Natural killer cell (primary cell): ENCODE data around the gene PREB. TPM values are rescaled to one million over a fixed set of nuclear protein-coding genes. Genes with fewer than 3 reads are reported as not detected.
"Not testable (repeated sequence)": the region's sequence is repeated elsewhere in the genome, so short reads cannot be mapped to it uniquely, and the experiment has no call there.

Experiments
- ATAC-seq, 3 donors: fragments of 150-1000 bp in 2 of 3; fragments of 200-7000 bp in 1 of 3; cut with Tn5 transposase; 1 replicate in 1 of 3; 2 replicates in 2 of 3; pipeline ENCODE4 v1.10.0; 2021; ENCODE audit warnings: mild to moderate bottlenecking in 2 of 3, moderate library complexity in 2 of 3
- DNase-seq, 2 donors: peaks; one replicate each; pipeline versions ENCODE4 v3.0.0 to v3.0.0-alpha.2; 2013 to 2021; ENCODE audit warnings: mixed read lengths in 1 of 2
- H3K27ac ChIP-seq: one replicate; pipeline ENCODE4 v1.5.1; 2013; ENCODE audit warnings: mild to moderate bottlenecking, low read length
- H3K27me3 ChIP-seq: one replicate; pipeline ENCODE4 v1.6.1; 2013; ENCODE audit warnings: low read length; ENCODE audit not compliant: control insufficient read depth, insufficient read depth
- H3K36me3 ChIP-seq: one replicate; pipeline ENCODE4 v1.6.1; 2013; ENCODE audit warnings: low read length; ENCODE audit not compliant: control insufficient read depth, insufficient read depth
- H3K4me1 ChIP-seq: one replicate; pipeline ENCODE4 v1.6.1; 2013; ENCODE audit warnings: low read length; ENCODE audit not compliant: control insufficient read depth, insufficient read depth
- H3K4me3 ChIP-seq: one replicate; pipeline ENCODE4 v1.5.1; 2013; ENCODE audit warnings: low read length
- H3K9me3 ChIP-seq: one replicate; pipeline ENCODE4 v1.6.1; 2013; ENCODE audit warnings: low read length; ENCODE audit not compliant: control insufficient read depth, insufficient read depth
- H3K27ac Mint-ChIP-seq, 2 donors: one replicate each; pipeline ENCODE4 v1.8.0; 2022; ENCODE audit warnings: mild to moderate bottlenecking in 2 of 2, mixed read lengths in 2 of 2, moderate library complexity in 1 of 2
- H3K27me3 Mint-ChIP-seq, 2 donors: one replicate each; pipeline ENCODE4 v1.8.0; 2022; ENCODE audit warnings: low read depth in 2 of 2, mixed read lengths in 2 of 2
- H3K36me3 Mint-ChIP-seq: one replicate; pipeline ENCODE4 v1.8.0; 2022; ENCODE audit warnings: mixed read lengths
- H3K4me1 Mint-ChIP-seq, 2 donors: one replicate each; pipeline ENCODE4 v1.8.0; 2022; ENCODE audit warnings: mixed read lengths in 2 of 2
- H3K4me3 Mint-ChIP-seq: one replicate; pipeline ENCODE4 v1.8.0; 2022; ENCODE audit warnings: mild to moderate bottlenecking, moderate library complexity, mixed read lengths
- H3K9me3 Mint-ChIP-seq, 2 donors: one replicate each; pipeline ENCODE4 v1.8.0; 2022; ENCODE audit warnings: mixed read lengths in 2 of 2
- WGBS: methylation state at CpG from one replicate; pipeline ENCODE4 v1.1.7; 2013; ENCODE audit warnings: missing lambda C conversion rate; ENCODE audit not compliant: insufficient coverage; 5-methylcytosine and 5-hydroxymethylcytosine counted together
- intact Hi-C: fragments of 100-400 bp; cut with micrococcal nuclease; formaldehyde crosslinking; loops from one replicate; pipeline ENCODE4 v1.14.2; 2022
- total RNA-seq, 4 donors: library from RNA; stranded (reverse); fragments of 120-200 nt in 1 of 4; gene quantifications; one replicate each; pipeline versions ENCODE4 v1.2.3 to v1.2.4, GENCODE V29; 2013 to 2022
- TF ChIP-seq, protein P1 (sequence below): fragments of 200-600 bp; IDR thresholded peaks from one replicate; pipeline ENCODE4 v1.8.0; 2022; ENCODE audit warnings: antibody characterized with exemption

PREB gene
- total RNA-seq, 3 donors from 2014 or later (not counting 1 experiment from before 2014, with no cell fraction given): 24.6 to 41.5 (median 31.2) TPM

GRCh38 chr2:27123302-27124150 lies 10.9 kb downstream of the PREB start, which contains the start of gene ABHD1:
ABHD1 (plus strand) TSS chr2:27123815; CDS start chr2:27123949, 134 bp downstream.
- WGBS: 8% methylated on average over 47 of the region's 47 CpGs
- peak within 1 kb of the TSS; percentile 77 to 84 for H3K27ac Mint-ChIP-seq
- DNase-seq (peak; percentile 63 to 77), ATAC-seq (peak; percentile 88 to 90 (median 89))
- peaks cover 9 to 18% of the 10 kb centered on the region in 2 donors for H3K4me1 Mint-ChIP-seq
- H3K36me3 ChIP-seq: no peaks in the 10 kb centered on the region
- H3K9me3 ChIP-seq: no peaks in the 10 kb centered on the region
- H3K36me3 Mint-ChIP-seq: no peaks in the 10 kb centered on the region
- H3K9me3 Mint-ChIP-seq: no peaks in the 10 kb centered on the region
- intact Hi-C loops: loop anchor here (1.0 kb wide), 1 partner anchor 11 kb away; the partner anchor contains the start of gene PREB
- H3K27me3 ChIP-seq: peaks cover 4% of the 10 kb centered on the region
- TF ChIP-seq, protein P1, sequence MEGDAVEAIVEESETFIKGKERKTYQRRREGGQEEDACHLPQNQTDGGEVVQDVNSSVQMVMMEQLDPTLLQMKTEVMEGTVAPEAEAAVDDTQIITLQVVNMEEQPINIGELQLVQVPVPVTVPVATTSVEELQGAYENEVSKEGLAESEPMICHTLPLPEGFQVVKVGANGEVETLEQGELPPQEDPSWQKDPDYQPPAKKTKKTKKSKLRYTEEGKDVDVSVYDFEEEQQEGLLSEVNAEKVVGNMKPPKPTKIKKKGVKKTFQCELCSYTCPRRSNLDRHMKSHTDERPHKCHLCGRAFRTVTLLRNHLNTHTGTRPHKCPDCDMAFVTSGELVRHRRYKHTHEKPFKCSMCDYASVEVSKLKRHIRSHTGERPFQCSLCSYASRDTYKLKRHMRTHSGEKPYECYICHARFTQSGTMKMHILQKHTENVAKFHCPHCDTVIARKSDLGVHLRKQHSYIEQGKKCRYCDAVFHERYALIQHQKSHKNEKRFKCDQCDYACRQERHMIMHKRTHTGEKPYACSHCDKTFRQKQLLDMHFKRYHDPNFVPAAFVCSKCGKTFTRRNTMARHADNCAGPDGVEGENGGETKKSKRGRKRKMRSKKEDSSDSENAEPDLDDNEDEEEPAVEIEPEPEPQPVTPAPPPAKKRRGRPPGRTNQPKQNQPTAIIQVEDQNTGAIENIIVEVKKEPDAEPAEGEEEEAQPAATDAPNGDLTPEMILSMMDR: no peak
- H3K27ac ChIP-seq: peak within 1 kb of the TSS; percentile 68
- peaks cover 12 to 13% of the 10 kb centered on the region in 2 donors for H3K27me3 Mint-ChIP-seq
- peaks cover 19% of the 10 kb centered on the region for H3K4me1 ChIP-seq
- H3K4me3 Mint-ChIP-seq: peak within 1 kb of the TSS; percentile 90
- peak within 1 kb of the TSS; percentile 71 for H3K4me3 ChIP-seq

DNA sequence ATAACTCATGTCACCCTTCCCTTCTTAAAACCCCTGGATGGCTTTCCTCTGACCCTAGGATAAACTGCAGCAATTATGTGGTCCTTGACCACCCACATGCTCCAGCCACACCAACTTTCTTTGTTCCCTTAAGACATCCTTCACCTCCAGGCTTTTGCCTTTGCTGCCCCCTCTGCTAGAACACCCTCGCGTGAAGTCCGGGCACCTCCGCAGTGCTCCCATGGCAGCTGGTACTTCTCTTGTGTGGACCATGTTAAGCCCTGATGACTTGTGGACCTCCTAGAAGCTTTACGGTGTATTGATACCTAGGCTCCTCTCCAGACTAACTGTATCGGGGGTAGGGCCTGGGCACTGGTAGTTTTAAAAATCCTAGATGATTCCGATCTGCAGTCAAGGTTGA lies 11.6 kb downstream of the PREB start:
- intact Hi-C loops: loop anchor here (1.0 kb wide), 1 partner anchor 12 kb away; the partner anchor contains the start of gene PREB
- H3K9me3 ChIP-seq: no peaks in the 10 kb centered on the region
- ATAC-seq (no peak), DNase-seq (no peak)
- peaks cover 9% of the 10 kb centered on the region for H3K27me3 ChIP-seq
- TF ChIP-seq, protein P1: no peak
- peaks cover 13 to 16% of the 10 kb centered on the region in 2 donors for H3K27me3 Mint-ChIP-seq
- peaks cover 9 to 18% of the 10 kb centered on the region in 2 donors for H3K4me1 Mint-ChIP-seq
- peak overlapping the region; percentile 77 to 84 for H3K27ac Mint-ChIP-seq
- H3K9me3 Mint-ChIP-seq: no peaks in the 10 kb centered on the region
- WGBS: 96% methylated on average over 7 of the region's 7 CpGs
- peak overlapping the region; percentile 68 for H3K27ac ChIP-seq
- H3K4me3 ChIP-seq: peak overlapping the region; percentile 71
- H3K36me3 ChIP-seq: no peaks in the 10 kb centered on the region
- H3K36me3 Mint-ChIP-seq: no peaks in the 10 kb centered on the region
- peak overlapping the region; percentile 90 for H3K4me3 Mint-ChIP-seq
- H3K4me1 ChIP-seq: peaks cover 24% of the 10 kb centered on the region

DNA sequence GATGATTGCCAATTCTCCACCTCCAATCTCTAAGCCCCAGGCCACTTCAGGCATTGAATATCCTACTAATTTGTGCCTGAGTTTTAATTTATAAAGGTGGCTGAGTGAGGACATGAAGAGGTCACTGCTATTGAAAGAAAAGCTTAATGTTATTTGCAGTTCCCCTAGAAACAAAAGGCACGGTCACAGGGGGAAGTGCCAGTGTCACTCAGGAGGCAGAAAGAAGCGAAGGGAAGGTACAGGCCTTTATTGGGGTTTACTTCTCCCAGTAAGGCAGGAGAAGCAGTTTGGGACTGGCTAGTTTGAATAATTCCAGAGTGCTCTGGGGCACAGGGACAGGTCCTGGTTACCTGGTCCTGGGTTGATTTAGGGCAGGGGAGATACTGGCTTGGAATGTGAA lies 12.5 kb downstream of the PREB start:
- H3K27ac ChIP-seq: no peak overlapping the region
- Mint-ChIP-seq H3K36me3 (no peaks in the 10 kb centered on the region), H3K27me3 (peaks cover 13 to 23% of the 10 kb centered on the region in 2 donors), H3K4me3 (peak overlapping the region; percentile 22), H3K27ac (no peak overlapping the region), H3K9me3 (no peaks in the 10 kb centered on the region), H3K4me1 (peaks cover 9 to 18% of the 10 kb centered on the region in 2 donors)
- H3K4me1 ChIP-seq: peaks cover 24% of the 10 kb centered on the region
- no peaks in the 10 kb centered on the region for H3K36me3 ChIP-seq
- TF ChIP-seq, protein P1: no peak
- intact Hi-C loops: no loop called here
- 80% methylated on average over 2 of the region's 2 CpGs for WGBS
- ATAC-seq (no peak), DNase-seq (no peak)
- H3K4me3 ChIP-seq: no peak overlapping the region
- peaks cover 9% of the 10 kb centered on the region for H3K27me3 ChIP-seq
- H3K9me3 ChIP-seq: no peaks in the 10 kb centered on the region

DNA sequence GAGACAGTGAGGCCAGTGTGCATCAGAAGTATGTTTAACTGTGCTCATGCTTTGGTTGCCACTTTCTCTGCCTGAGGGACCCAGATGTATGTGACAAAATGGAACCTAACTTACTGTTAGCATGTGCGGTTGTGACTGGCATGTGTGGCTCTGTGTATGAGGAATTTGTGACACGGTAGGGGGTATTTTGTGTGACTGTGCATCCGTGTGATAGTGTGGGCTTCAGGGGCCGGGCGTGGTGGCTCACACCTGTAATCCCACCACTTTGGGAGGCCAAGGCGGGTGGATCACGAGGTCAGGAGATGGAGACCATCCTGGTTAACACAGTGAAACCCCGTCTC lies 15.1 kb downstream of the PREB start:
- H3K4me3 Mint-ChIP-seq: peak overlapping the region; percentile 60
- not testable (repeated sequence) for H3K27me3 ChIP-seq, ATAC-seq

More for the DNA sequence above, 15.1 kb downstream of the PREB start:
- H3K36me3 ChIP-seq, H3K36me3 Mint-ChIP-seq, intact Hi-C loops, H3K4me3 ChIP-seq, H3K9me3 Mint-ChIP-seq, H3K27ac Mint-ChIP-seq, H3K9me3 ChIP-seq, H3K27ac ChIP-seq, DNase-seq: not testable (repeated sequence)
- 80% methylated on average over 8 of the region's 8 CpGs for WGBS
- Mint-ChIP-seq H3K4me1 (peaks cover 9 to 18% of the 10 kb centered on the region in 2 donors), H3K27me3 (peaks cover 13 to 29% of the 10 kb centered on the region in 2 donors)
- H3K4me1 ChIP-seq: peaks cover 24% of the 10 kb centered on the region
